Glutamatergic neuron (in vitro differentiated cells): ENCODE results near the gene PAK1. TPM values are rescaled to one million over a fixed set of nuclear protein-coding genes. Genes with fewer than 3 reads are reported as not detected.
A peak's percentile ranks its signal among the peaks of the same experiment; 100 is the strongest.

ENCODE experiments used
- DNase-seq: peaks from one replicate; pipeline ENCODE4 v3.0.0; 2022
- H3K27ac Mint-ChIP-seq: one replicate; pipeline ENCODE4 v1.8.0; 2020; ENCODE audit warnings: mild to moderate bottlenecking, mixed read lengths, inconsistent platforms; ENCODE audit not compliant: unreplicated experiment
- H3K27me3 Mint-ChIP-seq: one replicate; pipeline ENCODE4 v1.8.0; 2020; ENCODE audit warnings: mild to moderate bottlenecking, moderate library complexity, mixed read lengths, inconsistent platforms; ENCODE audit not compliant: unreplicated experiment
- H3K36me3 Mint-ChIP-seq: one replicate; pipeline ENCODE4 v1.8.0; 2020; ENCODE audit warnings: mild to moderate bottlenecking, mixed read lengths, inconsistent platforms; ENCODE audit not compliant: unreplicated experiment
- H3K4me1 Mint-ChIP-seq: one replicate; pipeline ENCODE4 v1.8.0; 2020; ENCODE audit warnings: mild to moderate bottlenecking, low read depth, mixed read lengths, inconsistent platforms; ENCODE audit not compliant: unreplicated experiment
- H3K4me3 Mint-ChIP-seq: one replicate; pipeline ENCODE4 v1.8.0; 2020; ENCODE audit warnings: mild to moderate bottlenecking, mixed read lengths, inconsistent platforms; ENCODE audit not compliant: unreplicated experiment
- H3K9me3 Mint-ChIP-seq: one replicate; pipeline ENCODE4 v1.8.0; 2020; ENCODE audit warnings: mild to moderate bottlenecking, moderate library complexity, mixed read lengths, inconsistent platforms; ENCODE audit not compliant: unreplicated experiment
- CTCF ChIP-seq: fragments of 200-600 bp; sonication (generic); IDR thresholded peaks from one replicate; pipeline ENCODE4 v1.5.0; 2021; ENCODE audit not compliant: partially characterized antibody, unreplicated experiment
- total RNA-seq: library from RNA; stranded (reverse); fragmentation: NEBNext Ultra II Directional; extraction: Animal tissue kit (Norgen Biotek cat#: 25700); gene quantifications from one replicate; pipeline ENCODE4 v1.2.1, GENCODE V29; 2021; ENCODE audit not compliant: unreplicated experiment

The PAK1 gene
- total RNA-seq, 1 donor from 2014 or later = 126 TPM

GRCh38 chr11:77400775-77401449, 73.0 kb downstream of the PAK1 start:
- peaks cover 1% of the 10 kb centered on the region for H3K9me3 Mint-ChIP-seq
- no peak for DNase-seq
- H3K27me3 Mint-ChIP-seq = peaks cover 2% of the 10 kb centered on the region
- H3K36me3 Mint-ChIP-seq = no peaks in the 10 kb centered on the region
- H3K4me1 Mint-ChIP-seq = peaks cover 37% of the 10 kb centered on the region
- H3K27ac Mint-ChIP-seq = peak overlapping the region; percentile 87
- TF ChIP-seq CTCF = no peak
- peak overlapping the region; percentile 67 for H3K4me3 Mint-ChIP-seq

- Mint-ChIP-seq H3K36me3 (no peaks in the 10 kb centered on the region), H3K4me1 (peaks cover 37% of the 10 kb centered on the region)
- no peak for TF ChIP-seq CTCF
Observed at GRCh38 chr11:77400271-77400670, 73.6 kb downstream of the PAK1 start.

GRCh38 chr11:77397631-77398030, 76.3 kb downstream of the PAK1 start:
- Mint-ChIP-seq H3K4me1 (peaks cover 30% of the 10 kb centered on the region), H3K36me3 (no peaks in the 10 kb centered on the region), H3K9me3 (peaks cover 1% of the 10 kb centered on the region), H3K4me3 (no peak overlapping the region), H3K27me3 (peaks cover 2% of the 10 kb centered on the region), H3K27ac (no peak overlapping the region)
- TF ChIP-seq CTCF = no peak
- DNase-seq = no peak

More at GRCh38 chr11:77400271-77400670, 73.6 kb downstream of the PAK1 start:
- H3K4me3 Mint-ChIP-seq = peak overlapping the region; percentile 67
- peak overlapping the region; percentile 87 for H3K27ac Mint-ChIP-seq
- no peak for DNase-seq
- H3K9me3 Mint-ChIP-seq = peaks cover 1% of the 10 kb centered on the region
- H3K27me3 Mint-ChIP-seq = peaks cover 2% of the 10 kb centered on the region

GRCh38 chr11:77396911-77397310, 77.0 kb downstream of the PAK1 start:
- no peak for TF ChIP-seq CTCF

GRCh38 chr11:77396305-77396704, 77.6 kb downstream of the PAK1 start:
- Mint-ChIP-seq H3K4me3 (no peak overlapping the region), H3K9me3 (no peaks in the 10 kb centered on the region), H3K36me3 (no peaks in the 10 kb centered on the region), H3K27ac (no peak overlapping the region), H3K27me3 (peaks cover 2% of the 10 kb centered on the region), H3K4me1 (peaks cover 21% of the 10 kb centered on the region)
- no peak for TF ChIP-seq CTCF
- DNase-seq = no peak

More at GRCh38 chr11:77396911-77397310, 77.0 kb downstream of the PAK1 start:
- no peak for DNase-seq
- Mint-ChIP-seq H3K4me3 (no peak overlapping the region), H3K36me3 (no peaks in the 10 kb centered on the region), H3K9me3 (peaks cover 1% of the 10 kb centered on the region), H3K27me3 (peaks cover 2% of the 10 kb centered on the region), H3K27ac (no peak overlapping the region), H3K4me1 (peaks cover 25% of the 10 kb centered on the region)
